Kidney epithelial cell (primary cell): ENCODE results near the gene ABLIM2. TPM values are rescaled to one million over a fixed set of nuclear protein-coding genes. Genes with fewer than 3 reads are reported as not detected.

Experiments used
- DNase-seq: peaks from one replicate; pipeline ENCODE4 v3.0.0-alpha.2; 2010; ENCODE audit warnings: low read depth
- H3K27me3 ChIP-seq: 2 replicates; pipeline ENCODE4 v1.6.0; 2011; ENCODE audit warnings: low read length; ENCODE audit not compliant: control insufficient read depth, insufficient read depth
- H3K36me3 ChIP-seq: 2 replicates; pipeline ENCODE4 v1.5.1; 2011; ENCODE audit warnings: low read length; ENCODE audit not compliant: control insufficient read depth, insufficient read depth
- H3K4me3 ChIP-seq: 2 replicates; pipeline ENCODE4 v1.5.1; 2011; ENCODE audit warnings: low read depth, mild to moderate bottlenecking, control low read depth, low read length
- CTCF ChIP-seq: IDR thresholded peaks from 2 replicates; pipeline ENCODE4 v1.5.1; 2011; ENCODE audit warnings: mild to moderate bottlenecking, moderate library complexity, low read length, control low read depth, inconsistent platforms; ENCODE audit not compliant: insufficient read depth, poor library complexity, severe bottlenecking
- total RNA-seq: library from RNA; depleted of rRNA; stranded (reverse); fragments of >200 nt; gene quantifications from 2 replicates; pipeline ENCODE4 v1.2.3, GENCODE V29; 2015

The ABLIM2 gene
- total RNA-seq, 1 donor from 2014 or later, result 1.3 TPM

- Histone ChIP-seq H3K4me3 (no peak overlapping the region), H3K27me3 (peaks cover 9% of the 10 kb centered on the region), H3K36me3 (no peaks in the 10 kb centered on the region)
- no peak for TF ChIP-seq CTCF
- DNase-seq, result no peak
Observed at GRCh38 chr4:8098506-8098905, 60.1 kb downstream of the ABLIM2 start.

- no peak overlapping the region for H3K4me3 ChIP-seq
- TF ChIP-seq CTCF, result no peak
- DNase-seq, result no peak
- peaks cover 6% of the 10 kb centered on the region for H3K27me3 ChIP-seq
- H3K36me3 ChIP-seq, result no peaks in the 10 kb centered on the region
Observed at GRCh38 chr4:8097721-8098345, 60.8 kb downstream of the ABLIM2 start.

- Histone ChIP-seq H3K27me3 (peaks cover 6% of the 10 kb centered on the region), H3K36me3 (no peaks in the 10 kb centered on the region), H3K4me3 (no peak overlapping the region)
- TF ChIP-seq CTCF, result no peak
- no peak for DNase-seq
Observed at GRCh38 chr4:8097141-8097541, 61.5 kb downstream of the ABLIM2 start.

- no peak for TF ChIP-seq CTCF
- Histone ChIP-seq H3K4me3 (no peak overlapping the region), H3K27me3 (peaks cover 6% of the 10 kb centered on the region), H3K36me3 (no peaks in the 10 kb centered on the region)
- no peak for DNase-seq
Observed at GRCh38 chr4:8096690-8097061, 61.9 kb downstream of the ABLIM2 start.

- no peak for TF ChIP-seq CTCF
- DNase-seq, result no peak
- Histone ChIP-seq H3K36me3 (no peaks in the 10 kb centered on the region), H3K27me3 (peaks cover 4% of the 10 kb centered on the region), H3K4me3 (no peak overlapping the region)
Observed at GRCh38 chr4:8095956-8096689, 62.5 kb downstream of the ABLIM2 start.

- no peak for TF ChIP-seq CTCF
- H3K36me3 ChIP-seq, result no peaks in the 10 kb centered on the region
- DNase-seq, result no peak
Observed at GRCh38 chr4:8093587-8094274, 64.9 kb downstream of the ABLIM2 start.

More at GRCh38 chr4:8093587-8094274, 64.9 kb downstream of the ABLIM2 start:
- Histone ChIP-seq H3K27me3 (peaks cover 5% of the 10 kb centered on the region), H3K4me3 (no peak overlapping the region)
